ENCODE results near the gene PIGV. TPM values are rescaled to one million over a fixed set of nuclear protein-coding genes. Genes with fewer than 3 reads are reported as not detected.

The PIGV gene
- total and polyA plus RNA-seq, 2 experiments from 2014 or later = 12.4 to 13.7 TPM

DNA sequence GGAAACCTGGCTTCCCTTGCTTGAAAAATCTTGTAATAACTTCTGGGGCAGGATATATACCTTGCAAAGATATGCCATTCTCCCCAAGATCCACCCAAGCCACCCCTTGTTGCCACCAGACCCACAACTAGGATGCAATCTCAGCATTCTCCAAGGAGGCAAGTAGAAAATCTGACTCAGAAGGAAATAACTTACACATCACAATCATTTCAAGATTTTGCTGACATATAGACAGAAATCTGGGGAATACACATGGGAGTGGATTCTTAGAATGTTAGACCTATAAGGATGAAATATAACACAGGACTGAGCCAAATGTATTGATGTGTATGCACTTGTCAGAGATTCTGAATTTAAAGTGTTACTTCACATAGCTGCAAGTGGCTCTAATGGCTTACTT is 24.0 kb downstream of the PIGV start:
- H3K9me3 ChIP-seq (ENCODE audit: low read depth) = no peaks in the 10 kb centered on the region
- TF ChIP-seq, protein P1, sequence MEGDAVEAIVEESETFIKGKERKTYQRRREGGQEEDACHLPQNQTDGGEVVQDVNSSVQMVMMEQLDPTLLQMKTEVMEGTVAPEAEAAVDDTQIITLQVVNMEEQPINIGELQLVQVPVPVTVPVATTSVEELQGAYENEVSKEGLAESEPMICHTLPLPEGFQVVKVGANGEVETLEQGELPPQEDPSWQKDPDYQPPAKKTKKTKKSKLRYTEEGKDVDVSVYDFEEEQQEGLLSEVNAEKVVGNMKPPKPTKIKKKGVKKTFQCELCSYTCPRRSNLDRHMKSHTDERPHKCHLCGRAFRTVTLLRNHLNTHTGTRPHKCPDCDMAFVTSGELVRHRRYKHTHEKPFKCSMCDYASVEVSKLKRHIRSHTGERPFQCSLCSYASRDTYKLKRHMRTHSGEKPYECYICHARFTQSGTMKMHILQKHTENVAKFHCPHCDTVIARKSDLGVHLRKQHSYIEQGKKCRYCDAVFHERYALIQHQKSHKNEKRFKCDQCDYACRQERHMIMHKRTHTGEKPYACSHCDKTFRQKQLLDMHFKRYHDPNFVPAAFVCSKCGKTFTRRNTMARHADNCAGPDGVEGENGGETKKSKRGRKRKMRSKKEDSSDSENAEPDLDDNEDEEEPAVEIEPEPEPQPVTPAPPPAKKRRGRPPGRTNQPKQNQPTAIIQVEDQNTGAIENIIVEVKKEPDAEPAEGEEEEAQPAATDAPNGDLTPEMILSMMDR (IDR thresholded peaks at IDR 0.05; ENCODE audit: low read depth, low read length) = no peak
- no peak overlapping the region for H3K4me3 ChIP-seq
- no peaks in the 10 kb centered on the region for H3K27me3 ChIP-seq
- H3K4me1 ChIP-seq (ENCODE audit: low read depth) = no peaks in the 10 kb centered on the region
- no peak for DNase-seq (ENCODE audit: low read depth in 1 of 2, low spot score in 1 of 2)
- H3K36me3 ChIP-seq = no peaks in the 10 kb centered on the region
- no peak overlapping the region for H3K27ac ChIP-seq

DNA sequence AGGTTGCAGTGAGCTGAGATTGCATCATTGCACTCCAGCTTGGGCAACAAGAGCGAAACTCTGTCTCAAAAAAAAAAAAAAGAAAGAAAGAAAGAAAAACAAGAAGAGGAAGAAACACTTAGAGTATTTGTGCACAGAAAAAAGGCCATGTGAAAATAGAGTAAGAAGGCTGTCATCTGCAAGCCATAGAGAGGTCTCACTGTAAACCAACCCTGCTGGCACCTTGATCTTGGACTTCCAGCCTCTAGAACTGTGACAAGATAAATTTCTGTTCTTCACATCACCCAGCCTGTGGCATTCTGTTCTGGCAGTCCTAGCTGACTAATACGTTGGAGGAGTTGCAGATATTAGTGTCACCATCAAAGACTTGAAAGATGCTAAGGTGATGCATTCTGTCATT is 26.6 kb downstream of the PIGV start:
- H3K4me3 ChIP-seq = no peak overlapping the region
- no peaks in the 10 kb centered on the region for H3K9me3 ChIP-seq (ENCODE audit: low read depth)
- no peaks in the 10 kb centered on the region for H3K4me1 ChIP-seq (ENCODE audit: low read depth)
- H3K36me3 ChIP-seq = no peaks in the 10 kb centered on the region
- DNase-seq (ENCODE audit: low read depth in 1 of 2, low spot score in 1 of 2) = no peak
- H3K27me3 ChIP-seq = no peaks in the 10 kb centered on the region
- H3K27ac ChIP-seq = no peak overlapping the region
- TF ChIP-seq, protein P1 (IDR thresholded peaks at IDR 0.05; ENCODE audit: low read depth, low read length) = no peak

DNA sequence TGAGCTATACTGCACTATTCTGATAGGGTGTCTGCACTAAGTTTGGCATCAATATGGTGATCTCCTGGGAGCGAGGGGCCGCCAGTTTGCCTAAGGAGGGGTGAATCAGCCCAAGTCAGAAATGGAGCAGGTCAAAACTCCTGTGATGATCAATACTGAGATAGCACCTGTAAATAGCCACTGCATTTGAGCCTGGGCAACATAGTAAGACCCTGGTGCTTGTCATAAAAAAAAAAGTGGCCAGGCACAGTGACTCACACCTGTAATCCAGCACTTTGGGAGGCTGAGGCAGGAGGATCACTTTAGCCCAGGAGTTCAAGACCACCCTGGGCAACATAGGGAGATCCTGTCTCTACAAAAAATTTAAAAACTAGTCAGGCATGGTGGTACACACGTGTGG is 27.1 kb downstream of the PIGV start:
- Histone ChIP-seq H3K27me3 (no peaks in the 10 kb centered on the region), H3K4me3 (no peak overlapping the region), H3K4me1 (ENCODE audit: low read depth) (no peaks in the 10 kb centered on the region), H3K27ac (no peak overlapping the region), H3K36me3 (no peaks in the 10 kb centered on the region), H3K9me3 (ENCODE audit: low read depth) (no peaks in the 10 kb centered on the region)
- TF ChIP-seq, protein P1 (IDR thresholded peaks at IDR 0.05; ENCODE audit: low read depth, low read length) = no peak
- no peak for DNase-seq (ENCODE audit: low read depth in 1 of 2, low spot score in 1 of 2)

DNA sequence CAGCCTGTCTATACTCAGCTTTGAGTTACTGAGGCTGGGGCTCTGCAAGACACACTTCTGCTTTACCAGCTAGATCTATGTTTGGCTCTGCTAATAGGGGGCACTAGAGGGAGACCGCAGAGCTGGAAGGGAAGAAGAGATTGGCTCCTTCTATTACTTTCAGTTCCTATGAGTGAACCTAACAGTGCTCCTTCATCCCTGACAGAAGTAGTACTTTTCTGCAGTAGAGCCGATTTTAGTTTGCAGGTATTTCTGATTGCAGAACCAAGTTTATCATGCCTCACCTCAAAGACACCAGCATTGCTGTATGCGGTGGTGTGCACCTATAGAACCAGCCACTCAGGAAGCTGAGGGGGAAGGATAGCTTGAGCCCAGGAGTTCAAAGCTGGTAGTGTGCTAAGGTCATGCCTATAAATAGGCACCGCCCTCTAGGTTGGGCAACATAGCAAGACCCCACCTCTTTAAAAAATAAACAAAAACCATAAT is 33.1 kb downstream of the PIGV start:
- no peak overlapping the region for H3K4me3 ChIP-seq
- H3K27ac ChIP-seq = no peak overlapping the region
- H3K9me3 ChIP-seq (ENCODE audit: low read depth) = no peaks in the 10 kb centered on the region
- H3K36me3 ChIP-seq = no peaks in the 10 kb centered on the region
- TF ChIP-seq, protein P1 (IDR thresholded peaks at IDR 0.05; ENCODE audit: low read depth, low read length) = peak; percentile 13
- H3K4me1 ChIP-seq (ENCODE audit: low read depth) = peaks cover 2% of the 10 kb centered on the region
- no peak for DNase-seq (ENCODE audit: low read depth in 1 of 2, low spot score in 1 of 2)
- H3K27me3 ChIP-seq = no peaks in the 10 kb centered on the region

DNA sequence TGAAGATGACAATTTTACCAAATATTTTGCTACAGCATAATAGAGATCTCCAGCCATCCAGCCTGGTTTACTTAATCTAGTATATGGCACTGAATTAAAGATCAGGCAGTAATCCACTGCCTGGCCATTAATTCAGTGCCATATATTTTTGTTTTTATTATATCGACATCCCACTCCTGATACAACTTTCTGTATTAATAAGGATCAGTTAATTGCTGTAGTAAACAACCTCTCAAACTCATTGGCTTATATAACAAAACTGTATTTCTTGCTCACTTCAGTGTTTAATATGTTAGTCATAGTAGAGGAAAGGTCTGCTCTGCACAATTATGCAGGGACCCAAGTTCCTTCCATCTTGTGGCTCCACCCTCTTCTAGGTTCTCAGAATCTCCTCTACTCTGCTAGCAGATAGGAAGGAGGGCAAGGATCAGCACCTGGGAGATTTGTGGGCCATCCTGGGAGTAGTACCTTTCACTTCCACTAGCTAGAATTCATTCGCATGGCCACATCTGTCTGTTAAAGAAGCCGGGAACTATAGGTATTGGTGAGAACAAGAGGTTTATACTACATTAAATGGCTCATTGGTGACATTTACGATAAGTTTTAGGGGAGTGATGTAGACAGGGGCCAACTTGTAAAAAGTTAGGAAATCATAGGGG is 35.1 kb downstream of the PIGV start:
- Histone ChIP-seq H3K27me3 (no peaks in the 10 kb centered on the region), H3K27ac (no peak overlapping the region), H3K4me3 (no peak overlapping the region), H3K9me3 (ENCODE audit: low read depth) (no peaks in the 10 kb centered on the region), H3K4me1 (ENCODE audit: low read depth) (peaks cover 11% of the 10 kb centered on the region), H3K36me3 (no peaks in the 10 kb centered on the region)
- no peak for DNase-seq (ENCODE audit: low read depth in 1 of 2, low spot score in 1 of 2)
- TF ChIP-seq, protein P1 (IDR thresholded peaks at IDR 0.05; ENCODE audit: low read depth, low read length) = no peak

Measured in cardiac muscle cell (in vitro differentiated cells and primary cell).